ENCODE data around the gene KIRREL2.
"Not testable (repeated sequence)": the region's sequence is repeated elsewhere in the genome, so short reads cannot be mapped to it uniquely, and the experiment has no call there.

KIRREL2 gene

GRCh38 chr19:35899547-35900214 lies 43.0 kb downstream of the KIRREL2 start:
- DNase-seq: peak; percentile 90 to 92

- DNase-seq: no peak
These were observed 44.4 kb downstream of the KIRREL2 start for GRCh38 chr19:35901055-35901644.

GRCh38 chr19:35901854-35902661 lies 45.3 kb downstream of the KIRREL2 start, which contains the start of gene HCST:
Gene HCST, plus strand, starts transcription at chr19:35902529. Its CDS starts 65 bp downstream, at chr19:35902594.
- DNase-seq: peak; percentile 68 to 69

- DNase-seq: no peak
These were observed 46.3 kb downstream of the KIRREL2 start for GRCh38 chr19:35902870-35903475.

GRCh38 chr19:35903550-35904179 lies 47.0 kb downstream of the KIRREL2 start:
- peak; percentile 93 to 96 for DNase-seq

GRCh38 chr19:35904311-35905068 lies 47.8 kb downstream of the KIRREL2 start:
- DNase-seq: peak in 1 of 2 donors; percentile 35

- peak in 1 of 2 donors; percentile 6 for DNase-seq
These were observed 48.5 kb downstream of the KIRREL2 start for GRCh38 chr19:35905178-35905727.

- DNase-seq: no peak
These were observed 50.6 kb downstream of the KIRREL2 start for GRCh38 chr19:35907377-35907745.

- peak in 1 of 2 donors; percentile 47 for DNase-seq
These were observed 51.3 kb downstream of the KIRREL2 start, which contains the start of gene TYROBP for GRCh38 chr19:35908010-35908441. Gene TYROBP, minus strand, starts transcription at chr19:35908295. Its CDS starts 67 bp downstream, at chr19:35908228.

- peak; percentile 41 to 91 for DNase-seq
These were observed 52.4 kb downstream of the KIRREL2 start for GRCh38 chr19:35908973-35909683.

- no peak for DNase-seq
These were observed 52.9 kb downstream of the KIRREL2 start for GRCh38 chr19:35909684-35910035.

- DNase-seq: not testable (repeated sequence)
These were observed 53.6 kb downstream of the KIRREL2 start for GRCh38 chr19:35910355-35910754.

- DNase-seq: no peak
These were observed 54.5 kb downstream of the KIRREL2 start for GRCh38 chr19:35911173-35911572.

- DNase-seq: peak in 1 of 2 donors; percentile 7
These were observed 55.1 kb downstream of the KIRREL2 start for GRCh38 chr19:35911790-35912189.

GRCh38 chr19:35913589-35913988 lies 56.9 kb downstream of the KIRREL2 start:
- DNase-seq: no peak

GRCh38 chr19:35915443-35915842 lies 58.7 kb downstream of the KIRREL2 start:
- DNase-seq: no peak

All from CD4-positive, alpha-beta T cell treated with Interleukin-1 beta for 1 hour (primary cell).